SK-N-SH (cell line): ENCODE data around the gene CHEK1.

Experiments
- EP300 ChIP-seq, 2 experiments: IDR thresholded peaks; 2 replicates each; pipeline versions ENCODE4 v1.4.0 to v1.6.1; 2012; ENCODE audit warnings: borderline replicate concordance in 1 of 2, low read depth in 1 of 2, low read length in 1 of 2
- EZH2phosphoT487 ChIP-seq: fragments of 200-600 bp; sonication (generic); IDR thresholded peaks from 2 replicates; pipeline ENCODE4 v1.6.1; 2017; ENCODE audit warnings: low read depth, mixed run types, mild to moderate bottlenecking, antibody characterized with exemption, moderate library complexity, borderline replicate concordance
- JUND ChIP-seq: IDR thresholded peaks from 2 replicates; pipeline ENCODE4 v1.4.0; 2012
- NFIC ChIP-seq: IDR thresholded peaks from 2 replicates; pipeline ENCODE4 v1.4.0; 2012; ENCODE audit warnings: borderline replicate concordance
- NRF1 ChIP-seq: IDR thresholded peaks from 2 replicates; pipeline ENCODE4 v1.6.1; 2012; ENCODE audit warnings: low read depth, mild to moderate bottlenecking, low read length
- POLR2AphosphoS5 ChIP-seq: IDR thresholded peaks from 2 replicates; pipeline ENCODE4 v1.6.1; 2012; ENCODE audit warnings: low read depth, low read length
- RFX5 ChIP-seq: IDR thresholded peaks from 2 replicates; pipeline ENCODE4 v1.6.1; 2012; ENCODE audit warnings: mild to moderate bottlenecking, improper control_type of control experiment, low read length
- RXRA ChIP-seq: IDR thresholded peaks from 2 replicates; pipeline ENCODE4 v1.4.0; 2012; ENCODE audit warnings: low read depth, mild to moderate bottlenecking, borderline replicate concordance
- TAF1 ChIP-seq: IDR thresholded peaks from 2 replicates; pipeline ENCODE4 v1.6.1; 2012; ENCODE audit warnings: low read depth, mild to moderate bottlenecking, low read length, moderate library complexity, borderline replicate concordance
- USF2 ChIP-seq: fragments of 150-350 bp; IDR thresholded peaks from 2 replicates; pipeline ENCODE4 v1.6.1; 2017; ENCODE audit warnings: antibody characterized with exemption, low read length, low read depth, borderline replicate concordance
- YY1 ChIP-seq: IDR thresholded peaks from 2 replicates; pipeline ENCODE4 v1.4.0; 2012; ENCODE audit warnings: low read depth, mild to moderate bottlenecking
- TF ChIP-seq, protein P1 (sequence below): fragments of 200-600 bp; sonication (generic); IDR thresholded peaks from 2 replicates; pipeline ENCODE4 v1.6.1; 2017; ENCODE audit warnings: antibody characterized with exemption, mild to moderate bottlenecking, moderate library complexity
- TF ChIP-seq, protein P2 (sequence below): IDR thresholded peaks from 2 replicates; pipeline ENCODE4 v1.4.0; 2012; ENCODE audit warnings: low read depth

DNA sequence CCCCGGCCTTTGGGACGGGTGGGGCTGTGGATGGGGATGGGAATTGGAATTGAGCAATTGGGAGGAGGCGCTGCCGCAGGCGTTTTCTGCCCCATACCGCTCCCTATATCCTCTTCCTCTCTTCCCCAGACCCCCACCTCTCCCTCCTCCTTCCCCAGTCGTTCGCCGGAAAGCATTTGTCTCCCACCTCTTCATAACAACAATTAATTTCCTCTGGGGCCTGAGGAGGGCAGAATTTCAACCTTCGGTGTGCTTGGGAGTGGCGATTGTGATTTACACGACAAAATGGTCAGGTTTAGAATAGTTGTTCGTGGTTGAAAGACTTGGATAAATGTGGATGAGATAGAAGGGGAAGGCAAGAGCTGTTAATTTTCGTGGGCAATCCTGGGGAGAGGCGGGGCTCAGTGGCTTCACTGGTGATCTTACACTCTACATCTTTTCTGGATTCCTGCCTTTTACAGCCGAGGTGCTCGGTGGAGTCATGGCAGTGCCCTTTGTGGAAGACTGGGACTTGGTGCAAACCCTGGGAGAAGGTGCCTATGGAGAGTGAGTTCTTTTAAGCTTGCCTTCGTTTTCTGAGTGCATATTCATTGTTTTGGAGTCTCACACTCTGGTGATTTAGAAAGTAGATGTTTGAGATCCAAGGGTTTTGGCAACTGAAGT lies 1.5 kb downstream of the CHEK1 start:
- TF ChIP-seq, protein P1, sequence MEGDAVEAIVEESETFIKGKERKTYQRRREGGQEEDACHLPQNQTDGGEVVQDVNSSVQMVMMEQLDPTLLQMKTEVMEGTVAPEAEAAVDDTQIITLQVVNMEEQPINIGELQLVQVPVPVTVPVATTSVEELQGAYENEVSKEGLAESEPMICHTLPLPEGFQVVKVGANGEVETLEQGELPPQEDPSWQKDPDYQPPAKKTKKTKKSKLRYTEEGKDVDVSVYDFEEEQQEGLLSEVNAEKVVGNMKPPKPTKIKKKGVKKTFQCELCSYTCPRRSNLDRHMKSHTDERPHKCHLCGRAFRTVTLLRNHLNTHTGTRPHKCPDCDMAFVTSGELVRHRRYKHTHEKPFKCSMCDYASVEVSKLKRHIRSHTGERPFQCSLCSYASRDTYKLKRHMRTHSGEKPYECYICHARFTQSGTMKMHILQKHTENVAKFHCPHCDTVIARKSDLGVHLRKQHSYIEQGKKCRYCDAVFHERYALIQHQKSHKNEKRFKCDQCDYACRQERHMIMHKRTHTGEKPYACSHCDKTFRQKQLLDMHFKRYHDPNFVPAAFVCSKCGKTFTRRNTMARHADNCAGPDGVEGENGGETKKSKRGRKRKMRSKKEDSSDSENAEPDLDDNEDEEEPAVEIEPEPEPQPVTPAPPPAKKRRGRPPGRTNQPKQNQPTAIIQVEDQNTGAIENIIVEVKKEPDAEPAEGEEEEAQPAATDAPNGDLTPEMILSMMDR = peak; percentile 58
- TF ChIP-seq EP300 (IDR thresholded peaks at IDR 0.05; ENCODE audit: borderline replicate concordance in 1 of 2, low read depth in 1 of 2, low read length in 1 of 2) = no peak
- TF ChIP-seq JUND = no peak
- no peak for TF ChIP-seq RXRA
- TF ChIP-seq NRF1 = no peak
- no peak for TF ChIP-seq TAF1
- TF ChIP-seq USF2 = no peak
- TF ChIP-seq, protein P2, sequence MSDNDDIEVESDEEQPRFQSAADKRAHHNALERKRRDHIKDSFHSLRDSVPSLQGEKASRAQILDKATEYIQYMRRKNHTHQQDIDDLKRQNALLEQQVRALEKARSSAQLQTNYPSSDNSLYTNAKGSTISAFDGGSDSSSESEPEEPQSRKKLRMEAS = no peak
- TF ChIP-seq RFX5 = no peak
- peak; percentile 27 for TF ChIP-seq YY1
- TF ChIP-seq POLR2AphosphoS5 = no peak
- no peak for TF ChIP-seq NFIC
- TF ChIP-seq EZH2phosphoT487 = no peak
